ENCODE measurements around the gene RTP3. TPM values are rescaled to one million over a fixed set of nuclear protein-coding genes. Genes with fewer than 3 reads are reported as not detected.
A peak's percentile ranks its signal among the peaks of the same experiment; 100 is the strongest.

RTP3 gene
- not detected in 2 replicates for total RNA-seq (2022)
- percentile 13 among the genes with signal in this experiment for Bru-seq, nascent RNA
- BruChase-seq, experiment 1, labeled RNA remaining after a 2-hour chase, result not detected
- percentile 15 among the genes with signal in this experiment for BruChase-seq, experiment 2, labeled RNA remaining after a 6-hour chase
- long read RNA-seq, result 0 reads

GRCh38 chr3:46497556-46498265, at the start of gene RTP3:
RTP3 (plus strand) TSS chr3:46497976; CDS start chr3:46498063, 87 bp downstream.
- CTCF ChIA-PET, result no interaction called here
- TF ChIP-seq CTCF (IDR thresholded peaks at IDR 0.05; ENCODE audit: insufficient read depth in 1 of 2, low read depth in 1 of 2, low read length in 1 of 2, severe bottlenecking in 1 of 2, unreplicated experiment in 1 of 2), result no peak
- H3K4me3 ChIP-seq (ENCODE audit: low read depth, low read length), result no peak within 1 kb of the TSS
- DNase-seq, result no peak
- Mint-ChIP-seq H3K36me3 (ENCODE audit: insufficient read depth, unreplicated experiment) (no peaks in the 10 kb centered on the region), H3K4me3 (ENCODE audit: unreplicated experiment) (no peak within 1 kb of the TSS), H3K27me3 (ENCODE audit: insufficient read depth, unreplicated experiment) (no peaks in the 10 kb centered on the region), H3K4me1 (ENCODE audit: low read depth, unreplicated experiment) (no peaks in the 10 kb centered on the region), H3K9me3 (ENCODE audit: unreplicated experiment) (no peaks in the 10 kb centered on the region), H3K27ac (ENCODE audit: unreplicated experiment) (no peak within 1 kb of the TSS)
- no peaks in the 10 kb centered on the region for H3K9me3 ChIP-seq
- POLR2A ChIA-PET, result no interaction called here
- H3K36me3 ChIP-seq (ENCODE audit: control insufficient read depth, insufficient read depth, low read length), result no peaks in the 10 kb centered on the region
- intact Hi-C loops (cut with micrococcal nuclease; ENCODE audit: unreplicated experiment), result loop anchor here (2.0 kb wide), 1 partner anchor 61 kb away; no protein-coding TSS in a partner anchor
- BruUV-seq (replicated peaks), result no TSS peak
- 0 out of 2 replicates have a peak, but pooled peaks cover 10% of the 10 kb centered on the region for H3K4me1 ChIP-seq
- no peaks in the 10 kb centered on the region; the same call in 1 of the 2 replicates for H3K27me3 ChIP-seq (replicated peaks; ENCODE audit: control insufficient read depth, insufficient read depth, low read length)

GRCh38 chr3:46448721-46449120, 49.1 kb upstream of the RTP3 start:
- BruUV-seq (replicated peaks), result no TSS peak
- POLR2A ChIA-PET, result no interaction called here
- H3K4me3 ChIP-seq (ENCODE audit: low read depth, low read length), result no peak overlapping the region
- H3K27me3 Mint-ChIP-seq (ENCODE audit: insufficient read depth, unreplicated experiment), result no peaks in the 10 kb centered on the region
- no peak overlapping the region for H3K27ac Mint-ChIP-seq (ENCODE audit: unreplicated experiment)
- CTCF ChIA-PET, result no interaction called here
- no peaks in the 10 kb centered on the region for H3K36me3 Mint-ChIP-seq (ENCODE audit: insufficient read depth, unreplicated experiment)
- intact Hi-C loops (cut with micrococcal nuclease; ENCODE audit: unreplicated experiment), result no loop called here
- H3K4me3 Mint-ChIP-seq (ENCODE audit: unreplicated experiment), result no peak overlapping the region
- no peaks in the 10 kb centered on the region for H3K27me3 ChIP-seq (replicated peaks; ENCODE audit: control insufficient read depth, insufficient read depth, low read length)
- no peak for DNase-seq
- no peak for TF ChIP-seq CTCF (IDR thresholded peaks at IDR 0.05; ENCODE audit: insufficient read depth in 1 of 2, low read depth in 1 of 2, low read length in 1 of 2, severe bottlenecking in 1 of 2, unreplicated experiment in 1 of 2)
- H3K36me3 ChIP-seq (ENCODE audit: control insufficient read depth, insufficient read depth, low read length), result no peaks in the 10 kb centered on the region
- H3K4me1 Mint-ChIP-seq (ENCODE audit: low read depth, unreplicated experiment), result no peaks in the 10 kb centered on the region
- no peaks in the 10 kb centered on the region for H3K4me1 ChIP-seq
- H3K9me3 ChIP-seq, result peaks cover 3% of the 10 kb centered on the region; the same call in 1 of the 2 replicates
- H3K9me3 Mint-ChIP-seq (ENCODE audit: unreplicated experiment), result no peaks in the 10 kb centered on the region

- Mint-ChIP-seq H3K4me3 (ENCODE audit: unreplicated experiment) (no peak overlapping the region), H3K27me3 (ENCODE audit: insufficient read depth, unreplicated experiment) (no peaks in the 10 kb centered on the region), H3K27ac (ENCODE audit: unreplicated experiment) (no peak overlapping the region), H3K36me3 (ENCODE audit: insufficient read depth, unreplicated experiment) (no peaks in the 10 kb centered on the region), H3K9me3 (ENCODE audit: unreplicated experiment) (no peaks in the 10 kb centered on the region), H3K4me1 (ENCODE audit: low read depth, unreplicated experiment) (no peaks in the 10 kb centered on the region)
- intact Hi-C loops (cut with micrococcal nuclease; ENCODE audit: unreplicated experiment), result no loop called here
- no peak overlapping the region for H3K4me3 ChIP-seq (ENCODE audit: low read depth, low read length)
- TF ChIP-seq CTCF (IDR thresholded peaks at IDR 0.05; ENCODE audit: insufficient read depth in 1 of 2, low read depth in 1 of 2, low read length in 1 of 2, severe bottlenecking in 1 of 2, unreplicated experiment in 1 of 2), result peak; percentile 35 to 38
- ChIA-PET POLR2A (no interaction called here), CTCF (interaction anchor here (1.2 to 1.9 kb wide), 3 partner anchors 12 to 108 kb away, joined by 3 to 7 read pairs (median 3); no protein-coding TSS in a partner anchor)
- H3K36me3 ChIP-seq (ENCODE audit: control insufficient read depth, insufficient read depth, low read length), result no peaks in the 10 kb centered on the region
- H3K4me1 ChIP-seq, result no peaks in the 10 kb centered on the region
- H3K9me3 ChIP-seq, result peaks cover 3% of the 10 kb centered on the region; the same call in 1 of the 2 replicates
- H3K27me3 ChIP-seq (replicated peaks; ENCODE audit: control insufficient read depth, insufficient read depth, low read length), result no peaks in the 10 kb centered on the region
- no TSS peak for BruUV-seq (replicated peaks)
- DNase-seq, result peak in 1 of 2 experiments; percentile 19
Observed at GRCh38 chr3:46449755-46450552, 47.8 kb upstream of the RTP3 start.

Data from Caco-2 (cell line).